GM21367 (cell line): ENCODE measurements around the gene CTTNBP2NL.
A peak's percentile ranks its signal among the peaks of the same experiment; 100 is the strongest.

ENCODE experiments used
- ATAC-seq: cut with Tn5 transposase; IDR thresholded peaks from one replicate; pipeline ENCODE4 v1.9.1; 2021; ENCODE audit not compliant: unreplicated experiment

Gene CTTNBP2NL

DNA sequence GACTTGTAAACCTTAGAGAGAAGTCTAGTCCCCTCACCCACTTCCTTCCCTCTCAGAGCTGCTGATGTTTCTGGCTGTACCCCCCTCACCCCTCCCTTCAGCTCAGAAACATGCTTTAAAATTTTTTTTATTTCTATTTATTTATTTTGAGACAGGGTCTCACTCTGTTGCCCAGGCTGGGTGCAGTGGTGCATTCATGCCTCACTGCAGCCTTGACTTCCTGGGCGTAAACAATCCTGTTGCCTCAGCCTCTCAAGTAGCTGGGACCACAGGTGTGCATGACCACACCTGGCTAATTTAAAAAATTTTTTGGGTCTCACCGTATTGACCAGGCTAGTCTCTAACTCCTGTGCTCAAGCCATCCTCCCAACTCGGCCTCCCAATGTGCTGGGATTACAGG, 109.9 kb downstream of the CTTNBP2NL start:
- no peak for ATAC-seq

DNA sequence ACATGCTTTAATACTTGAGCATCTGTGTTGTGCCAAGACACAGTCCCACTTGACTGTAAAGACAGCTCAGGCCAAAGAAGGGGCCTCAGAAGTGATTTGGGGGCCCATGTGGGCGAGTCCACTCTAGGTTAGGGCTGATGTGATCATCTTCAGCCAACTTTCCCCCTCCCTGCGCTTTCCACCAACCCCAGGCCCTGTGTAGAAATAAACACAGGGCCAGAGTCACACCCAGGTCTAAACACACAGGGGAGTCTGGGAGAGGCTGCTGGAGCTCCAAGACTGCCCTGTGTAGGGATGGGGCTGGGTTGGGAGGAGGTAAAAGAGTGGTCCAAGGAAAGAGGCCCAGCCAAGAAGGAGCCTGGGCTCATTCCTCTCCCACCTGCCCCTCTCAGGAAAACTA, 110.3 kb downstream of the CTTNBP2NL start:
- ATAC-seq, result no peak

DNA sequence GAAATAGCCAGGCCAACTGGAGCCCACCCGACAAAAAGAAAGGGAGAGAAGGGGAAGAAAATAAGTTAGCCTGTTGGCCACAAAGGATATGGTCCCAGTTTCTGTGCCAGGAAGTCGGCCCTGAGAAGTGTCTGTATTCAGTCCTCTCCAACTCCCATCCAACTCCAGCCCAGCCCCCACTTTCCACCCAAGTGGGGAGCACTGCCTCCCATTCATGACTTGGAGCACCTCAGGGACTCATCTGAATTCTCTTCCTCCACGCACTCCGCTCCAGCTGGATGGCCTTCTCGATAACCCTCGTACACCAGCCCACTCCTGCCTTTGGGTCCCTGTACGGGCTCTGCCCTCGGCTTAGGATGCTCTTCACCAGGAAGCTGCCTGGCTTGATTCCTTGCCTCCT, 110.7 kb downstream of the CTTNBP2NL start:
- no peak for ATAC-seq

DNA sequence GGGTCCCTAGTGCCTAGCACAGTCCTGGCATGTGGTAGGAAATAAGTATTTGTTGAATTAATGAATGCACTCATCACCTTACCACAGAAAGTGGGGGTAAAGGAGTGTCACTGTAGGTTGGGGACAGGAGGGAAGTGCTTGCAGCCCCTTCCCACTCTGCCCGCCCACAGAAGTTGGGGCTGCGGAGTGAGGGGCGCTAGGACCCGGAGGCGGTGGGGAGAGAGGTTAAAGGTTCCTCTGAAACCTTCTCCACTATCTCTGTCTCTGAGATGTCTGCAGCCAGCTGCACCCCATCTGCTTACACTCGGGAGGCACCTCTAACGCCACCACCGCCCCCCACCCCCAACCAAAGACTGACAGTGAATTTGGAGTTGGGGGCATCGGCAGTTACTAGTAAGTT, 111.3 kb downstream of the CTTNBP2NL start:
- no peak for ATAC-seq

DNA sequence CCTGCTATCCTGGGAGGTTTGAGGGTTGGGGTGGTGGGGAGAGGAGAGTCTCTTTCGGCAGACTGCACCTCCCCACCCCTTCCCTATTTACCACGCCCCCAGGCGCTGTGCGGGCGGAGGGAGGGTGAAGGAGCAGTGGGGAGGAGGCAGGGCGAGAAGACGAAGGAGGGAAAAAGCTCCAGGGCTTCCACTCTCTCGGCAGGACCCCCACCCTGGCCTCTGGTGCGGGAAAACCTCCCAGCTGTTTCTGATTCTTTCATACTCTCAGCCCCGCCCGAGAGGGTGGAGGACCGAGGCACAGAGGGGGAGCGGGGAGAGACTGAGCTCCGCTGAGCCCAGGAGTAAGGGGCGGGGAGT, 111.9 kb downstream of the CTTNBP2NL start:
- no peak for ATAC-seq

DNA sequence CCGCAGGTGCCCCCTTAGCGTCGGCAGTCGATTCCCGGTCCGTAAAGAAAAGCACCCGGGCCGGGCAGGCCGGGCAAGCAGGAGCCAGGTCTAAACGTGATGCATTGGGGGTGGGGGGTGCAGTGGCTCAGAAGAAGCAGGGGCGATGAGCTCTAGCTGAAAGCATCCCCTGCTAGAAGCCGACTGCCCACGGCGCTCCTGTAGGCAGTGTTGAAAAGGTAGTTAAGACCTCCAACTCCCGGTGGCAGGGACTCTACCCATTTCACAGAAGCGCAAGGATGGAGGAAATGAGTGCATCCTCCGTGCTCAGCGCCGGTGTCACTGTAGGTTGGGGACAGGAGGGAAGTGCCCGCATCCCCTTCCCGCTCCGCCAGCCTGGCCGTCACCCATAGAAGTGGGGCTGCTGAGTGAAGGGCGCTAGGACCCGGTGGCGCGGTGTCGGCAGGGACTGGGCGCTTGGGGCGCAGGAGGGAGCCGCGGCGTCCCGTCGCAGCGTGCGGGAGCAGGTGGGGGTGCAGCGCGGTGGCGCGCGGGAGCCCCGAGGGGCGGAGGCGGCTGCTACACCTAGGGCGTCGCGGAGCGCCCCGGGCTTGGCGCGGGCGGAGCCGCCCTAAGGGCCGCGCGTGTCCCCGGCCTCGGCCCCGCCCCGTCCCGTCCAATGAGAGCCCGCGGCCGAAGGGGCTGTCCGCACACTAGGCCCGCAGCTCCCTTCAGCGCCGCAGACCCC, 112.4 kb downstream of the CTTNBP2NL start, which contains the start of gene WNT2B:
Gene WNT2B (plus strand): TSS at position 688 of the 727 bp plus-strand sequence. CDS start 298 bp downstream, outside the sequence.
- ATAC-seq, result peak; percentile 56

DNA sequence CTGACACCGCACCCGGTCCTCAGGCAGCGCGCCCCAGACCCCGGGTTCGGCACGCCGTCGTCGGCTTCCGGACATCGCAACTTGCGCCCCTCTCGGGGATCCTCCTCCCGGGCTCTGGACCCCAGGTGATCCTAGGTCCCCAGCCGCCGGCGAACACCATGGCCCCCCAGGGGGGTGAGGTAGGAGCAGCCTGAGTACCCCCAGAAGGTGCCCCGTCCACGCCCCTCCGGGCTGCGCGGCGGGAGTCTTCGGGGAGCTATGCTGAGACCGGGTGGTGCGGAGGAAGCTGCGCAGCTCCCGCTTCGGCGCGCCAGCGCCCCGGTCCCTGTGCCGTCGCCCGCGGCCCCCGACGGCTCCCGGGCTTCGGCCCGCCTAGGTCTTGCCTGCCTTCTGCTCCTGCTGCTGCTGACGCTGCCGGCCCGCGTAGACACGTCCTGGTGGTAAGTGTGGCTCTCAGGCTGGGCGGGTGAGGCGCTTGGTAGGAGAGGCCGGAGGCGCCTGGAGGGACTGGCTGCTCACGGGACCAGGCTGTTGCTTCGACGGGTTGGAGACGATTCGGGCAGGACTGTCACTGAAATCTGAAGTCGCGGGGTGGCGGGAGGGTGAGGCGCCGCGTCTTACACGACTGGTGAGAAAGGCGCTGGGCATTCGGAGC, 113.1 kb downstream of the CTTNBP2NL start:
- ATAC-seq, result no peak

DNA sequence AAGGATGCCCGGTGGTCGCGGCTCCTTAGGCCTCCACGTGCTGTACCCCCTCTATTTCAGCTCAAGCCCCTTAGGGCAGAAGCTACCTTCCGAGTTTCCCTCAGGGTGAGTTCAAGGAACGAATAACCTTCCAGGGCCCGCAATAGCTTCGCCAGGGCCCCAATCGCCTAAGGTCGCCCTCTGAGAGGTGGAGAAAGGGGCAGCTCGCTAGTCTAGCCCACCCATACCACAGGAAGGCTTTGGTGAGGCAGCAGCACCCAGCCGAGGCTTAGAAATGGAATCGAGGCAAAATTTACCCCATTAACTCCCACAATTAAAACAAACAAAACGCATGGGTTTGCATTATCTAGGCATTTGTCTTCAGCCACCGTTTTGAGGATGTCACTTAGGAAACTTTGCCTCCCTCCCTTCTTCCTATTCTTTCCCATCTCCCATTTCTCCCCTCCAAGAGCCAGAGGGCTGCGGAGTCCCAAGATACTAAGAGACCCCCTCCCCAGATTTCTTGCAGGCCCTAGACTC, 113.7 kb downstream of the CTTNBP2NL start:
- no peak for ATAC-seq

DNA sequence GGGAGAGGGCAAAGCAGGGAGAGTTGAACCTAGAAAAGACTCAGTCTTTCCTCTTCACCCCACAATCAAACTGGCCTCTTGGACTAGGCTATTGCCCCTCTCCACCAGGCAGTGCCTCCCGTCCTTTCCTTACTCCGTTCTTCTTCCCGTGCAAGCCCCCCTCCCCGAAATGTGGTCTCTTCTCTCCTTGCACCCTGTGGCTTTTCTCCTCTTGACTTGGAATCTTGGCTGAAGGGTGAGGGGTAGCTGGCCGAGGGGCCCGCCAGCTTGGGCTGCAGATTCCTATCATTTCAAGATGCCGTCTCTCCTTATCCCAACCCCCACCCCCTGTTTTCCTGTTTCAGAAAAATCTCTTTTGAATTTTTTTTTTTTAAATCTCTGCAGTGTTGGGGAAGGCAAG, 114.3 kb downstream of the CTTNBP2NL start:
- ATAC-seq, result no peak
